Stimulated activated CD4-positive, alpha-beta T cell treated with anti-CD3 and anti-CD28 coated beads, Interleukin-1b, Interleukin-23, amount 100 ng/mL, for 1 hour (primary cell): ENCODE measurements around the gene CCS.
"Not testable (repeated sequence)": the region's sequence is repeated elsewhere in the genome, so short reads cannot be mapped to it uniquely, and the experiment has no call there.

ENCODE experiments used
- DNase-seq, 2 donors: peaks; one replicate each; pipeline ENCODE4 v3.0.0-alpha.2; 2020; ENCODE audit warnings: low read depth in 2 of 2

Gene CCS

GRCh38 chr11:66561178-66561974 lies 31.6 kb upstream of the CCS start:
- DNase-seq = no peak

GRCh38 chr11:66561975-66562248 lies 31.1 kb upstream of the CCS start:
- no peak for DNase-seq

GRCh38 chr11:66562275-66562674 lies 30.7 kb upstream of the CCS start:
- DNase-seq = no peak

- DNase-seq = no peak
Measured at GRCh38 chr11:66562907-66563583, 29.9 kb upstream of the CCS start.

- DNase-seq = no peak
Measured at GRCh38 chr11:66563832-66564231, 29.2 kb upstream of the CCS start.

GRCh38 chr11:66564538-66564937 lies 28.4 kb upstream of the CCS start:
- DNase-seq = no peak

- DNase-seq = no peak
Measured at GRCh38 chr11:66564984-66565383, 28.0 kb upstream of the CCS start.

GRCh38 chr11:66566221-66566620 lies 26.8 kb upstream of the CCS start:
- DNase-seq = no peak

GRCh38 chr11:66567787-66568123 lies 25.2 kb upstream of the CCS start:
- no peak for DNase-seq

- peak; percentile 15 to 43 for DNase-seq
Measured at GRCh38 chr11:66568124-66568916, 24.7 kb upstream of the CCS start, which contains the start of gene CTSF. Gene CTSF, minus strand, starts transcription at chr11:66568606. Its CDS starts 120 bp downstream, at chr11:66568486.

- DNase-seq = no peak
Measured at GRCh38 chr11:66569076-66569475, 23.9 kb upstream of the CCS start.

GRCh38 chr11:66570079-66570849 lies 22.7 kb upstream of the CCS start:
- no peak for DNase-seq

GRCh38 chr11:66570850-66571180 lies 22.2 kb upstream of the CCS start:
- DNase-seq = no peak

GRCh38 chr11:66579017-66579606 lies 13.9 kb upstream of the CCS start:
- peak; percentile 45 to 75 for DNase-seq

- DNase-seq = no peak
Measured at GRCh38 chr11:66580803-66581202, 12.2 kb upstream of the CCS start.

- DNase-seq = no peak
Measured at GRCh38 chr11:66581261-66581660, 11.7 kb upstream of the CCS start.

GRCh38 chr11:66582565-66583147 lies 10.3 kb upstream of the CCS start:
- not testable (repeated sequence) for DNase-seq

- DNase-seq = not testable (repeated sequence)
Measured at GRCh38 chr11:66585447-66585846, 7.5 kb upstream of the CCS start.

GRCh38 chr11:66586136-66586535 lies 6.8 kb upstream of the CCS start:
- DNase-seq = no peak

- not testable (repeated sequence) for DNase-seq
Measured at GRCh38 chr11:66589315-66589714, 3.7 kb upstream of the CCS start.

GRCh38 chr11:66589996-66590675 lies 2.8 kb upstream of the CCS start:
- no peak for DNase-seq
